Endodermal cell (in vitro differentiated cells): ENCODE measurements around the gene CFAP61. TPM values are rescaled to one million over a fixed set of nuclear protein-coding genes. Genes with fewer than 3 reads are reported as not detected.

Experiments used
- DNase-seq: peaks from one replicate; pipeline ENCODE4 v3.0.0-alpha.2; 2017
- H3K27ac ChIP-seq: 2 replicates; pipeline ENCODE4 v1.5.1; 2013; ENCODE audit warnings: mild to moderate bottlenecking, low read depth, low read length, moderate library complexity
- H3K27me3 ChIP-seq: 2 replicates; pipeline ENCODE4 v1.6.1; 2013; ENCODE audit warnings: mild to moderate bottlenecking, low read length, moderate library complexity; ENCODE audit not compliant: insufficient read depth, control insufficient read depth, poor library complexity, severe bottlenecking
- H3K36me3 ChIP-seq: 2 replicates; pipeline ENCODE4 v1.7.0; 2013; ENCODE audit warnings: mild to moderate bottlenecking, low read length, moderate library complexity; ENCODE audit not compliant: control insufficient read depth, insufficient read depth
- H3K4me1 ChIP-seq: one replicate; pipeline ENCODE4 v1.7.0; 2013; ENCODE audit warnings: low read length; ENCODE audit not compliant: control insufficient read depth, insufficient read depth
- H3K4me3 ChIP-seq: 2 replicates; pipeline ENCODE4 v1.5.1; 2013; ENCODE audit warnings: mild to moderate bottlenecking, low read length, moderate library complexity
- H3K9ac ChIP-seq: 2 replicates; pipeline ENCODE4 v1.6.1; 2013; ENCODE audit warnings: mild to moderate bottlenecking, low read length, moderate library complexity; ENCODE audit not compliant: poor library complexity, severe bottlenecking; ENCODE audit errors: extremely low read depth
- H3K9me3 ChIP-seq: 2 replicates; pipeline ENCODE4 v1.6.1; 2013; ENCODE audit warnings: mild to moderate bottlenecking, low read length, moderate library complexity; ENCODE audit not compliant: control insufficient read depth
- H3K27ac Mint-ChIP-seq: 2 replicates; pipeline ENCODE4 v1.8.0; 2020; ENCODE audit warnings: mixed read lengths
- H3K27me3 Mint-ChIP-seq: 2 replicates; pipeline ENCODE4 v1.8.0; 2021; ENCODE audit warnings: mild to moderate bottlenecking, mixed read lengths; ENCODE audit not compliant: insufficient read depth
- H3K36me3 Mint-ChIP-seq: 2 replicates; pipeline ENCODE4 v1.8.0; 2020; ENCODE audit warnings: low read depth, mixed read lengths
- H3K4me1 Mint-ChIP-seq: 2 replicates; pipeline ENCODE4 v1.8.0; 2020; ENCODE audit warnings: mixed read lengths
- H3K4me3 Mint-ChIP-seq: 2 replicates; pipeline ENCODE4 v1.8.0; 2020; ENCODE audit warnings: mild to moderate bottlenecking, moderate library complexity, mixed read lengths
- H3K9me3 Mint-ChIP-seq: 2 replicates; pipeline ENCODE4 v1.8.0; 2020; ENCODE audit warnings: mild to moderate bottlenecking, mixed read lengths
- CTCF ChIP-seq: fragments of 200-600 bp; sonication (generic); conservative IDR thresholded peaks from 2 replicates; pipeline ENCODE4 v1.5.0; 2021; ENCODE audit warnings: antibody characterized with exemption, mild to moderate bottlenecking
- WGBS, 2 experiments: methylation state at CpG; one replicate each; pipeline versions ENCODE4 v1.1.5 to v1.1.7; 2013; ENCODE audit warnings: missing lambda C conversion rate in 2 of 2, mixed read lengths in 1 of 2; ENCODE audit not compliant: insufficient coverage in 1 of 2, insufficient read length in 1 of 2; 5-methylcytosine and 5-hydroxymethylcytosine counted together
- total RNA-seq, 2 donors: library from RNA; stranded (reverse); fragmentation: NEBNext Ultra II Directional in 1 of 2; extraction: Animal tissue kit (Norgen Biotek cat#: 25700) in 1 of 2; gene quantifications; 2 replicates in 1 of 2; 3 replicates in 1 of 2; pipeline ENCODE4 v1.2.1, GENCODE V29; 2021

The CFAP61 gene
- total RNA-seq, 2 donors from 2014 or later = 0.64 to 0.73 TPM

GRCh38 chr20:20304942-20305341, 252.6 kb downstream of the CFAP61 start:
- WGBS, 2 experiments = 90 to 97% methylated on average over 11 of the region's 11 CpGs
- no peaks in the 10 kb centered on the region for H3K4me1 Mint-ChIP-seq

DNA sequence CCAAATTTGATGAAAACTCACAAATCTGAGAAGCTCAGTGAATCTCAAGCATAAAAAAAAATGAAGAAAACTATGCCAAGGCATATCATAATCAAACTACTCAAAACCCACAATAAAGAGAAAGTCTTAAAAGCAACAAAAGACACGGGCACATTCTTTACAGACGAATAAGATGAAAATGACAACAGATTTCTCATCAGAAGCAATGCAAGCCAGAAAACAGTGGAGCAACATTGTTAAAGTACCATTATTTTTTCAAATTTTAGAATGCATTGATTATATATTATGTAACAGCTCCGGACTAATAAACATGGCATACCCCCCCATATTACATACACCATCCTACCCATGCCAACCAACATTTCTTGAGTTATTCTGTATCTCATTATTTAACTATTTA, 260.2 kb downstream of the CFAP61 start:
- H3K36me3 ChIP-seq = no peaks in the 10 kb centered on the region
- H3K9me3 ChIP-seq = no peaks in the 10 kb centered on the region
- no peak for DNase-seq
- Mint-ChIP-seq H3K4me1 (no peaks in the 10 kb centered on the region), H3K36me3 (no peaks in the 10 kb centered on the region), H3K9me3 (peaks cover 6% of the 10 kb centered on the region), H3K27ac (no peak overlapping the region), H3K4me3 (no peak overlapping the region), H3K27me3 (peaks cover 3% of the 10 kb centered on the region)
- no peaks in the 10 kb centered on the region for H3K4me1 ChIP-seq
- WGBS, 2 experiments = 96% methylated on average over 3 of the region's 3 CpGs; no CpG with 5 or more reads in 1 of the 2 experiments
- no peak overlapping the region for H3K9ac ChIP-seq
- no peak overlapping the region for H3K4me3 ChIP-seq
- no peak overlapping the region for H3K27ac ChIP-seq
- no peak for TF ChIP-seq CTCF
- no peaks in the 10 kb centered on the region for H3K27me3 ChIP-seq

More at GRCh38 chr20:20304942-20305341, 252.6 kb downstream of the CFAP61 start:
- H3K27ac Mint-ChIP-seq = no peak overlapping the region
- H3K4me3 Mint-ChIP-seq = no peak overlapping the region
- Histone ChIP-seq H3K9me3 (no peaks in the 10 kb centered on the region), H3K36me3 (no peaks in the 10 kb centered on the region), H3K4me1 (no peaks in the 10 kb centered on the region), H3K27ac (no peak overlapping the region), H3K27me3 (no peaks in the 10 kb centered on the region), H3K9ac (no peak overlapping the region), H3K4me3 (no peak overlapping the region)
- no peak for TF ChIP-seq CTCF
- no peak for DNase-seq
- no peaks in the 10 kb centered on the region for H3K36me3 Mint-ChIP-seq
- H3K9me3 Mint-ChIP-seq = no peaks in the 10 kb centered on the region
- no peaks in the 10 kb centered on the region for H3K27me3 Mint-ChIP-seq

DNA sequence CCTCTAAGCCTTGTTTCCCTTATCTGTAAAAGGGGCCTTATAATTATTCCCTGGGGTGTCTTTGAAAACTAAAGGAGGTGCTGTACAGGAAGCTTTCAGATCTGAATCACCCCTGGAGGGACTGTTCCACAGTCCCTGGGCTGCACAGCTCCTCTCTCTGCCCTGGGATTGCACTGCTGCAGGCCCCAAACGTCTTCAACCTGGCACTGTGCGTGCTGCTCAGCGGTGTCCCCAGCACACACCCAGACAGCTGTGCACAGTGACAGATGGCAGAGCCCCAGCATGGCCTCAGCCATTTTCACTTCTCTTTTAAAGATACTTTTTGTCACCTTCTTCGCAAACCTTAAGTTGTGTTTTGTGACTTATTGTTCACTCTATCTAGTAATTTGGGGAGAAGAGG, 264.9 kb downstream of the CFAP61 start:
- H3K4me1 Mint-ChIP-seq = peaks cover 3% of the 10 kb centered on the region
- 84 to 100% methylated on average over 1 to 4 of the region's 4 CpGs for WGBS, 2 experiments
- no peak for DNase-seq
- no peaks in the 10 kb centered on the region for H3K36me3 Mint-ChIP-seq
- no peak overlapping the region for H3K4me3 ChIP-seq
- H3K9me3 Mint-ChIP-seq = peaks cover 6% of the 10 kb centered on the region
- peaks cover 2% of the 10 kb centered on the region for H3K27me3 Mint-ChIP-seq
- H3K4me1 ChIP-seq = no peaks in the 10 kb centered on the region
- H3K9ac ChIP-seq = no peak overlapping the region
- H3K27me3 ChIP-seq = no peaks in the 10 kb centered on the region
- no peak for TF ChIP-seq CTCF
- H3K9me3 ChIP-seq = no peaks in the 10 kb centered on the region
- no peak overlapping the region for H3K27ac Mint-ChIP-seq
- H3K36me3 ChIP-seq = no peaks in the 10 kb centered on the region
- peak overlapping the region; percentile 47 for H3K27ac ChIP-seq
- no peak overlapping the region for H3K4me3 Mint-ChIP-seq
